ENCODE measurements around the gene GSDME.
"Not testable (repeated sequence)": the region's sequence is repeated elsewhere in the genome, so short reads cannot be mapped to it uniquely, and the experiment has no call there.

GSDME gene

GRCh38 chr7:24797270-24797669 is 40.0 kb upstream of the GSDME start:
- no peak for TF ChIP-seq CTCF (IDR thresholded peaks at IDR 0.05)
- TF ChIP-seq ZFX (IDR thresholded peaks at IDR 0.05; ENCODE audit: borderline replicate concordance) = no peak
- H3K27ac ChIP-seq = no peak overlapping the region

- no peak overlapping the region for H3K27ac ChIP-seq
- TF ChIP-seq ZFX (IDR thresholded peaks at IDR 0.05; ENCODE audit: borderline replicate concordance) (no peak), CTCF (IDR thresholded peaks at IDR 0.05) (no peak)
Observed at GRCh38 chr7:24795407-24795767, 38.1 kb upstream of the GSDME start.

GRCh38 chr7:24794751-24795406 is 37.6 kb upstream of the GSDME start:
- H3K27ac ChIP-seq = not testable (repeated sequence)

GRCh38 chr7:24793982-24794648 is 36.9 kb upstream of the GSDME start:
- no peak overlapping the region for H3K27ac ChIP-seq
- no peak for TF ChIP-seq ZFX (IDR thresholded peaks at IDR 0.05; ENCODE audit: borderline replicate concordance)
- TF ChIP-seq CTCF (IDR thresholded peaks at IDR 0.05) = no peak

GRCh38 chr7:24788961-24789576 is 31.8 kb upstream of the GSDME start:
- H3K27ac ChIP-seq = no peak overlapping the region
- TF ChIP-seq ZFX (IDR thresholded peaks at IDR 0.05; ENCODE audit: borderline replicate concordance) (no peak), CTCF (IDR thresholded peaks at IDR 0.05) (no peak)

GRCh38 chr7:24788075-24788474 is 30.8 kb upstream of the GSDME start:
- no peak overlapping the region for H3K27ac ChIP-seq
- TF ChIP-seq CTCF (IDR thresholded peaks at IDR 0.05) (peak; percentile 79), ZFX (IDR thresholded peaks at IDR 0.05; ENCODE audit: borderline replicate concordance) (no peak)

- no peak overlapping the region for H3K27ac ChIP-seq
- TF ChIP-seq ZFX (IDR thresholded peaks at IDR 0.05; ENCODE audit: borderline replicate concordance) (no peak), CTCF (IDR thresholded peaks at IDR 0.05) (no peak)
Observed at GRCh38 chr7:24786941-24787340, 29.7 kb upstream of the GSDME start.
